ENCODE results near the gene FGD6.

DNA sequence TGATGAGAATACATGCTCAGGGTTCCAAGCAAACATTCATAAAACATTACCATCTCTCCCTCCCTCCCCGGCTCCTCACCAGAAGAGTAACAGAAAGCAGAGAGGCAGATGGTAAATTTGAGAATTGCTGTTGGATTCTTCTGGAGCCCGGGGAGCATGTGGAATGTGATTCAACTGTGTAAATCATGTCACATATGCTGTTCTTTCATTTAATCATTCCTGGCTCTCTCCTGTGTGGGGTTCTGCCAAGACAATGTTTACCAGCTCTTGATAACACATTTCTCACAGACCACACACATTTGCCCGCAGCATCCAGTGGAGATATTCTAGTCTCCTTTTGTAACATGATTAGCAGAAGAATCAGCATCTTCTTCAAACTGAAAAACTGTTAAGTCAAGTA is 120.4 kb downstream of the FGD6 start:
- TF ChIP-seq, protein P1, sequence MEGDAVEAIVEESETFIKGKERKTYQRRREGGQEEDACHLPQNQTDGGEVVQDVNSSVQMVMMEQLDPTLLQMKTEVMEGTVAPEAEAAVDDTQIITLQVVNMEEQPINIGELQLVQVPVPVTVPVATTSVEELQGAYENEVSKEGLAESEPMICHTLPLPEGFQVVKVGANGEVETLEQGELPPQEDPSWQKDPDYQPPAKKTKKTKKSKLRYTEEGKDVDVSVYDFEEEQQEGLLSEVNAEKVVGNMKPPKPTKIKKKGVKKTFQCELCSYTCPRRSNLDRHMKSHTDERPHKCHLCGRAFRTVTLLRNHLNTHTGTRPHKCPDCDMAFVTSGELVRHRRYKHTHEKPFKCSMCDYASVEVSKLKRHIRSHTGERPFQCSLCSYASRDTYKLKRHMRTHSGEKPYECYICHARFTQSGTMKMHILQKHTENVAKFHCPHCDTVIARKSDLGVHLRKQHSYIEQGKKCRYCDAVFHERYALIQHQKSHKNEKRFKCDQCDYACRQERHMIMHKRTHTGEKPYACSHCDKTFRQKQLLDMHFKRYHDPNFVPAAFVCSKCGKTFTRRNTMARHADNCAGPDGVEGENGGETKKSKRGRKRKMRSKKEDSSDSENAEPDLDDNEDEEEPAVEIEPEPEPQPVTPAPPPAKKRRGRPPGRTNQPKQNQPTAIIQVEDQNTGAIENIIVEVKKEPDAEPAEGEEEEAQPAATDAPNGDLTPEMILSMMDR (IDR thresholded peaks at IDR 0.05) = no peak
- TF ChIP-seq POLR2A (IDR thresholded peaks at IDR 0.05) = no peak
- peak in 3 of 4 donors; percentile 67 to 83 (median 81) for TF ChIP-seq POLR2AphosphoS5 (IDR thresholded peaks at IDR 0.05)

All from sigmoid colon (tissue), 4 donors.